Testis (tissue), 3 donors: Measurements from ENCODE around the gene EFTUD2. TPM values are rescaled to one million over a fixed set of nuclear protein-coding genes. Genes with fewer than 3 reads are reported as not detected.

ENCODE experiments used
- DNase-seq: peaks from one replicate; pipeline ENCODE4 v3.0.0-alpha.2; 2019
- H3K27ac ChIP-seq, 2 donors: fragments of 200-600 bp; sonication (generic); one replicate each; pipeline ENCODE4 v1.5.1; 2019
- H3K27me3 ChIP-seq: fragments of 200-600 bp; sonication (generic); one replicate; pipeline ENCODE4 v1.5.1; 2019
- H3K36me3 ChIP-seq: fragments of 200-600 bp; sonication (generic); one replicate; pipeline ENCODE4 v1.5.1; 2017; ENCODE audit warnings: low read depth; ENCODE audit errors: missing control alignments
- H3K4me1 ChIP-seq: fragments of 200-600 bp; sonication (generic); one replicate; pipeline ENCODE4 v1.5.1; 2019
- H3K4me3 ChIP-seq, 2 donors: fragments of 200-600 bp; sonication (generic); one replicate each; pipeline ENCODE4 v1.5.1; 2017 to 2019
- H3K9me3 ChIP-seq: fragments of 200-600 bp; sonication (generic); one replicate; pipeline ENCODE4 v1.5.1; 2017
- CTCF ChIP-seq, 3 experiments: fragments of 450-650 bp in 2 of 3; fragments of 200-600 bp in 1 of 3; sonication (generic) in 1 of 3; IDR thresholded peaks; one replicate each; pipeline ENCODE4 v1.5.1; 2016 to 2019; ENCODE audit warnings: antibody characterized with exemption in 3 of 3, mild to moderate bottlenecking in 2 of 3, moderate library complexity in 1 of 3
- POLR2A ChIP-seq: fragments of 450-650 bp; IDR thresholded peaks from one replicate; pipeline ENCODE4 v1.6.1; 2017; ENCODE audit warnings: antibody characterized with exemption, mild to moderate bottlenecking, moderate library complexity
- WGBS, 2 donors: methylation state at CpG; one replicate each; pipeline ENCODE4 v1.1.5; 2018; 5-methylcytosine and 5-hydroxymethylcytosine counted together
- intact Hi-C: fragments of 100-400 bp; cut with DNase I; formaldehyde crosslinking; loops from one replicate; pipeline ENCODE4 v1.15.1; 2023; ENCODE audit warnings: low total_unique reads
- polyA plus RNA-seq: library from polyadenylated mRNA; stranded (reverse); fragments of 350-450 nt; fragmentation: Illumina TruSeq; extraction: RNeasy Lipid Tissue Mini Kit (QIAGEN cat#74804); gene quantifications from one replicate; pipeline ENCODE4 v1.2.3, GENCODE V29; 2014; ENCODE audit warnings: low read depth, low replicate concordance; ENCODE audit not compliant: insufficient read depth
- total RNA-seq, 2 donors: library from RNA; depleted of rRNA; stranded (reverse); fragments of >200 nt; gene quantifications; one replicate each; pipeline ENCODE4 v1.2.3, GENCODE V29; 2016

EFTUD2 gene
- total and polyA plus RNA-seq, 3 donors from 2014 or later = 95.5 to 131 (median 124) TPM

- Histone ChIP-seq H3K36me3 (no peaks in the 10 kb centered on the region), H3K4me3 (no peak overlapping the region), H3K27me3 (no peaks in the 10 kb centered on the region), H3K9me3 (no peaks in the 10 kb centered on the region), H3K27ac (no peak overlapping the region), H3K4me1 (no peaks in the 10 kb centered on the region)
- peak; percentile 82 for DNase-seq
- intact Hi-C loops = no loop called here
- TF ChIP-seq POLR2A = no peak
- TF ChIP-seq CTCF (IDR thresholded peaks at IDR 0.05) = peak; percentile 88 to 89 (median 88)
- 38 to 40% methylated on average over 1 of the region's 1 CpG for WGBS, 2 donors
These were observed 34.0 kb downstream of the EFTUD2 start for GRCh38 chr17:44865231-44865660.

- Histone ChIP-seq H3K27me3 (no peaks in the 10 kb centered on the region), H3K4me3 (no peak overlapping the region), H3K36me3 (no peaks in the 10 kb centered on the region), H3K9me3 (no peaks in the 10 kb centered on the region), H3K27ac (no peak overlapping the region), H3K4me1 (no peaks in the 10 kb centered on the region)
- TF ChIP-seq CTCF (IDR thresholded peaks at IDR 0.05) (no peak), POLR2A (no peak)
- intact Hi-C loops = loop anchor here (5.0 kb wide), 1 partner anchor 88 kb away; no protein-coding TSS in a partner anchor
- 68 to 73% methylated on average over 9 to 10 of the region's 10 CpGs for WGBS, 2 donors
- DNase-seq = no peak
These were observed 34.4 kb downstream of the EFTUD2 start for GRCh38 chr17:44864831-44865230.

GRCh38 chr17:44863061-44863918, 36.0 kb downstream of the EFTUD2 start:
- Histone ChIP-seq H3K4me1 (no peaks in the 10 kb centered on the region), H3K27ac (no peak overlapping the region), H3K36me3 (no peaks in the 10 kb centered on the region), H3K9me3 (no peaks in the 10 kb centered on the region), H3K4me3 (no peak overlapping the region), H3K27me3 (no peaks in the 10 kb centered on the region)
- no peak for TF ChIP-seq CTCF (IDR thresholded peaks at IDR 0.05)
- no peak for TF ChIP-seq POLR2A
- no peak for DNase-seq
- intact Hi-C loops = loop anchor here (5.0 kb wide), 1 partner anchor 86 kb away; no protein-coding TSS in a partner anchor
- WGBS, 2 donors = 74 to 86% methylated on average over 12 of the region's 12 CpGs

- TF ChIP-seq CTCF (IDR thresholded peaks at IDR 0.05) = no peak
- no peak for TF ChIP-seq POLR2A
- no peaks in the 10 kb centered on the region for H3K27me3 ChIP-seq
- intact Hi-C loops = loop anchor here (5.0 kb wide), 1 partner anchor 85 kb away; no protein-coding TSS in a partner anchor
- H3K27ac ChIP-seq = no peak overlapping the region
- 87 to 95% methylated on average over 4 to 9 of the region's 9 CpGs for whole genome bisulfite sequencing, 2 donors
- no peaks in the 10 kb centered on the region for H3K4me1 ChIP-seq
- H3K4me3 ChIP-seq = no peak overlapping the region
- DNase-seq = no peak
- no peaks in the 10 kb centered on the region for H3K9me3 ChIP-seq
- H3K36me3 ChIP-seq = no peaks in the 10 kb centered on the region
These were observed 36.8 kb downstream of the EFTUD2 start for GRCh38 chr17:44862278-44862914.
